DMS79 (cell line): Measurements from ENCODE around the gene ITPR2.
"Not testable (repeated sequence)": the region's sequence is repeated elsewhere in the genome, so short reads cannot be mapped to it uniquely, and the experiment has no call there.

ENCODE experiments used
- DNase-seq: peaks from one replicate; lab custom pipeline; 2025; lab: John Stamatoyannopoulos, UW

ITPR2 gene

DNA sequence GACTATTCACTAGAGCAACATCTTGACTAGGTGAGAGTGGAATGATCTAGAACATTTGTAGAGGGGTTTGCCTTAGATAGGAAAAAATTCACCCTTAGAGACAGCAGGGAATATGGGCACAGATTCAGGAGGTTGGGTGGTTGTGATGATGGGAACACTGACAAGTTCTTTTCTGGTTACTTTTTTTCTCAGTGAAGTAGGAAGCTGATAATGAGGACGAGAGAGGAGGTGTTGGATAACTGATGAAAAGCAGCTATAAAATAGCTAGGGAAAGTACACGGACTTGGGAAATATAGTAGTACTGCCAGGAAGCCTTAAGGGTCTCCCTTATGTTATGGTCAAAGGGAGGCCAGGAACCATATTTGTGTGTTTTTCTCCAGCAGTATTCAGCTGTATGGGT, 387.1 kb downstream of the ITPR2 start:
- DNase-seq = no peak

DNA sequence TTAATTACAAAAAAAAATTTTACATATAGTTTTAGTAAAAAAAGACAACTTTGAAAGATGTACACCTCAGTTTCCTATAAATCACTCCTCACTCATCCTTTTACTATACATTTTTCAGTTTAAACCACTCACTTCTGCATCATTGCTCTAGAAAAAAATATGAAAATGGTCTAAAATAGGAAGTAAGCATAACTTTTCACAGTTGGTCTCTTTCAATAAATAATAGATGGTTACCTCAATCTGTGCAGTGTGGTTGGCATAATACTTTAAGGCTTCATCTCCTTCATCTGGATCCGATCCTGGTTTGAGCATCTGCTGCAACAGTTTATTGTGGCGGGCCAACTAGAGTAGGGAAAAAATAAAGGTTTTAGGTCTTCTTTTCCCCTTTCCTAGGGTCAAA, 389.7 kb downstream of the ITPR2 start:
- DNase-seq = no peak

DNA sequence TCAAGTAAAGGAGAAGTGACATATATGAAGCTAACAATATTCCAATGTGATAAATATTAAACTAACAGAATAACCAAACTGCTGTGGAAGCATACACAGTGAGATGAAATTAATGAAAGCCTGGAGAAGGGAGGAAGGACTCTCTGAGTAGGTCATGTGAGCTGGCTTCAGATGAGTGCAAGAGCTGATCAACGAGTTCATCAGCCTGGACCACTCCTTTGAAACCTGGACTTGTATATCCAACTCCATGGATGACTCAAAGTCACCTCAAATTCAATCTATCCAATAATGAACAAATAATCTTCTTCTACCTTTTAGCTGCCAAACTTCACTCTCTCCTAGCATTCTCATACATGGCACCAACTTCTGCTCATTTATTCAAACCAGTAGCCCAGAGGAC, 391.6 kb downstream of the ITPR2 start:
- no peak for DNase-seq

DNA sequence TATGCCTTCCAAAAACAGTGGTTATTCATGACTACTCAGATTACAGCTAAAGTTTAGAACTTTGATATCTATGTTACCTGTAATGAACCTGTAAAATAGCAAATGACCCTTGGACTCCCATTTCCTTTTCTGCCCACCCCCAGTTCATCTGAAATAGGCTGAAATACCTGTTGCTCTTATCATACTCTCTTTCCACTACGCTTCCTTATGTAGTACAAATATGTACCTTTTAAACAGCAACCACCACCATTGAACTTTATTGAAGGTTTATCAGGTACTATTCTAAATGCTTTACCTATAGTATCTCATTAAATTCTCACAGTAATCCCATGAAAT, 398.0 kb downstream of the ITPR2 start:
- DNase-seq = no peak

DNA sequence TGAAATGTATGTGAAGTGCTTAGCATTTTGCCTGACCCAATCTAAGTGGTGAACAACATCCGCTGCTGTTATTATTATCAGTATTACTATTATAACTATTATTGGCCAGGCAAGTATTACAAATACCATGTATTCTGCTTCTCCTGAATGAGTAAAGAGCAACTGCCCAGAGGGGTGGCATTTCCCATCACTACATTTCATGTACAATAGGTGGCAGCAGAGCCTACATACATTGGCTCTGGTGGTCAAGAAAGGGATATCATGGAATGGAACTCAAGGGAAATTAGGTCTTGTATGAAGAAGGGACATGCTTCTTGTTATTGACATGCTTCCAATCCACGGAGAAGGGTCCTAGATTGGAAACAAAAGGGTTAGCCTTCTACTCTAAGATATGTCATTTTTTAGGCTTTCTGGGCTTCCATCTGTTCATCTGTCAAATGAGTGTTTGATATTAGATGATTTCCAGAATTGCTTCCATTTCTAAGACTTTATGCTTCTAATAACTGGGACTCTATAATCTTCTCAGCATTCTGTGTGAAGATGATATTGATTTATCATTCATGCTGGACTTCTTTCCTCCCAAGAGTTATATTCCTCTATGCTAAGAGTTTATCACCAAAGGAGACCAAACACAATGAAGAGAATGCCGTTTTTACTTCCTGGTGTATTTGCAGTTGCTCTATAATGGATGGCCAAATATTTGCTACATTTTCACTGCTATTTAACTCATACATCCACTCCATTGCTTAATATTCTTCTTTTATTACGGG, 398.5 kb downstream of the ITPR2 start:
- no peak for DNase-seq

DNA sequence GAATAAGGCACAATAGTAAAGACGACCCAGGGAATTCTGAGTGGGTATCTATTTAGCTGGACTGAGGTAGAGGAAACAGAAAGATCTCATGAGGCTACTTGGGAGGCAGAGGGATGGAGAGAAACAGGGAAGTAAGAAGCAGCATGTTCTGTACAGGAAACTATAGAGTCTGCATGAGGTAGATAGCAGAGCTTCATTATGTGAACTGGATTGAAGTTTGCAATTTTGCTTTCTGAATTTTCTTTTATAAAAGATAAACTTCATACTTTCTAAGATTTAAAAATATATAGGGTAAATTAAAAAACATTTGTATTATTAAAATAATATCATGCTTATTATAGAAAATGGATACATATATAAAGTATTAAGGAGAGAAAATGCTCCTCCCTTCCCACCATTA, 399.3 kb downstream of the ITPR2 start:
- DNase-seq = not testable (repeated sequence)

DNA sequence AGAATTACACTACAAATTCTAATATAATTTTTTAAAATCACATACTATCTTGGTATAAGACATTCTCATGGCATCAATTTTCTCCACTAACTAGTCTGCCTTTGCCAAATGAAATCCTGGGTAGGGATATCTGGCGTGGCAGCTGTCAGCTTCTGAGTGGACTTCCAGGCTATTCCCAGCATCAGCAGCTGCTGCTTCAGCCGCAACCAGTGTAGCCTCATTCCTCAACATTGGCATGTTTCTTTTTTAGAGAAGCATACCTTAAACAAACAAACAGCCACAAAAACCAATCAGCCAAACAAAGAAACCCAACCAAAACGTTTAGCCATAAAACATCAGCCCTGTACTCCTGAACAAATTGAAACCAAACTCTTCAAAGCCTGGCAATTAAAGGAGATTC, 401.8 kb downstream of the ITPR2 start:
- peak; percentile 58 for DNase-seq

DNA sequence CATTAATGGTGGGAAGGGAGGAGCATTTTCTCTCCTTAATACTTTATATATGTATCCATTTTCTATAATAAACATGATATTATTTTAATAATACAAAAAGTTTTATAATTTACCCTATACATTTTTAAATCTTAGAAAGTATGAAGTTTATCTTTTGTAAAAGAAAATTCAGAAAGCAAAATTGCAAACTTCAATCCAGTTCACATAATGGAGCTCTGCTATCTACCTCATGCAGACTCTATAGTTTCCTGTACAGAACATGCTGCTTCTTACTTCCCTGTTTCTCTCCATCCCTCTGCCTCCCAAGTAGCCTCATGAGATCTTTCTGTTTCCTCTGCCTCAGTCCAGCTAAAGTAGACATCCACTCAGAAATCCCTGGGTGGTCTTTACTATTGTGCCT, 402.4 kb downstream of the ITPR2 start:
- DNase-seq = not testable (repeated sequence)

DNA sequence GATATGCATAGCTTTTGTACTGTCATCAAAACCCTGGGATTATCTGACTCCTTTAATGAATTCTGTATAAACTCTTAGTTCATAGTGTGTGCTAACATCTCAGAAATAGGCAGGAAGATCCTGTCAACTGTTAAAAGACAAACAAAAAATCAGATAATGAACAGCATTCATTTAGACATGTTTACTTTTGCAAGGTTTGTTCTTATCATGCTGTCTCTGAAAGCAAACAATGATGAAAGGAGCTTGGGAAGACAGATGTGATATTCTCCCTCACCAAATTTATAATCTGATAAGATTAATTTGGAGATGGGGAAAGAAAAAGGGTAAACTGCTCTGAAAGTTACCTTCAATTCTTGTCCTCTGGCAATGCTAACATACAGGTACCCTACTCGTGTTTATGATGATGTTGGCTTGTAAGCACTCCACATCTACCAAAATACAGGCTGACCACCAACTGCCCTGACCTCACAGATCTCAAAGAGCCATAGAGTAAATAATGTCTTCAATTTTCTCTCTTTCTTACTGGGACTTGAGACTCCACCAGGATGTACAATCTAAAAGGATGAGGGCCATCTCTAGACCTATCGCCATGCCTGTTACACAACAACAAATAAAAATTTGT, 403.8 kb downstream of the ITPR2 start:
- DNase-seq = no peak

DNA sequence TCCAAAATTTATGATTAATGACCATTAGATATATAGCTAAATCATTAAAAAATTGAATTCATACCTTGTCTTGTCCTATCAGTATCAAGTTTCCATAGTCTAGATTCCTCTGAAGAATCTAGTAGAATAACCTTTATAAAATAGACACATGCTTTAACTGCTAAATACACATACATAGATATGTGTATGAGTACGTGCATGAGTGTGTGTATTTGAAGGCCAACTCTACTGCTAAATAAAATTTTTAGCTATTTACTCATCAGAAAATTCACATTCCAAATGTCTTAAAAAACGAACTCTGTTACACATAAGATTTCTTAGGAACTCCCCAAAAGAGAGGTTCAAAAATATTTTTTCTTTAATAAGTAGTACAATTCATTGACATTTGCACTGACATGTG, 404.6 kb downstream of the ITPR2 start:
- no peak for DNase-seq

DNA sequence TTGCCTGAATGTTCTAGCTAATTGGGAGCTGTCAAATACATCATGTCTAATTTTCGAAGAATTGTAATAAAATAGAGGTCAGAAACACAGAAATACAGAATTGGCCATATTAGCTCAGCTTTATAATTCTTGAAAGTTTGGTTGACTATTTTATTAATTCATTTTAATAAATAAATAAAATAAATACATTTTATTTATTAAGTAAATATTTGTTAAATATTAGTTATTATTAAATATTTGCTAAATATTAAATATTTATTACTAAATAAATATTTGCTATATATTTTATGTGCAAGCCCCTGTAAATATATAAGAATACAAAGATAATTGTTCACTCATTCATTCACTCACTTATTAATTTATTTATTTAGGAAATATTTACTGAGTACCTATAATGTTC, 406.3 kb downstream of the ITPR2 start:
- no peak for DNase-seq

DNA sequence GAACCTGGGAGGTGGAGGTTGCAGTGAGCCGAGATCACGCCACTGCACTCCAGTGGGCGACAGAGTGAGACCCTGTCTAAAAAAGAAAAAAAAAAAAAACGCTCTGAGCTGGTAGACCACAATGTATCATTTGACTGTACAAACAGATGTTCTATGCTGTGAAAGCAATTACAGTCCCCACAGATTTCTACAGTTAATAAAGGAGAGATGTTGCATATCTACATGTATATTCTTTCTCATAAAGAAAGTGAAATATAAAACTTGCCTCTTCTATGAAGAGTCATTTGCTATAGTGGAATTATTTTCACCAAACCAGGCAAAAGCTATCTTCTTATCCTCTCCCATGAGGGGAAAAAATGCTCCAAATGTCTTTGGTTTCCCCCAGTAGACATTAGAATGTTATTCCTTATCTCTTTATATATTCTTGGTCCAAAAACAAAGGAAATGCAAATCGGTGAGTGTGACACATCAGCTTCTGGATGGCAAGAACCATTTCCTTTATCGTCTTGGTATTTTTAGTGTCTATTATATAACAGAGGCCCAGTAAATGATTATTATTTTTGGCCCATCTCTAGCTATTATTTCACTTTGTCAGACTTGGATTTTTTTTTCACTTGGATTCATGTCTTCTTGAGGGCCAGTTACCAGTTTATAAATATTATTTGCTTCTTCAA, 407.3 kb downstream of the ITPR2 start:
- DNase-seq = no peak

DNA sequence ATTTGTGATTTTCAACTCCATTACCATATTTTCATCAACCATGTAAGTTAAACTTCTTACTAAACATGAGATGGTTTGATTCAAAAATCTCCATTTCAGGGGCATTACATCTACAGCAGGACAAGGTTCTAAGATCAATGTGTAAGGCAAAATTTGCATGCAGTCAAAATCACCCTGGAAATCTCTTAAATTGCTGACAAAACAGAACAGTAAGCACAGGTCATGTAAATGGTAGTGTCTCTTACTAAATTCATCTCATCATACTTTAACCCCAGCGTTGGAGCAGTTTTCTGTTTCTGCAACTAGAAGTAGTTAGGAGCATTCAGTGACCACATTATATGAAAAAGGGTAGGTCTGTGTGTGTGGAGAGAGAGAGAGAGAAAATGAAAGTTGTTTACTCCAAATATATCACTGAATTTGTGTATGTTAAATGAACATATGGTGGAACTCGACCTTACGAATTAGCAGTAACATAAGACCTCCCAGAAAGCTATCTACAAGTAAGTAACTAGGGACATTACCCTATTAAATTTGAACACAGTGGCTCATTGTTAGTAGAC, 410.1 kb downstream of the ITPR2 start:
- DNase-seq = no peak

DNA sequence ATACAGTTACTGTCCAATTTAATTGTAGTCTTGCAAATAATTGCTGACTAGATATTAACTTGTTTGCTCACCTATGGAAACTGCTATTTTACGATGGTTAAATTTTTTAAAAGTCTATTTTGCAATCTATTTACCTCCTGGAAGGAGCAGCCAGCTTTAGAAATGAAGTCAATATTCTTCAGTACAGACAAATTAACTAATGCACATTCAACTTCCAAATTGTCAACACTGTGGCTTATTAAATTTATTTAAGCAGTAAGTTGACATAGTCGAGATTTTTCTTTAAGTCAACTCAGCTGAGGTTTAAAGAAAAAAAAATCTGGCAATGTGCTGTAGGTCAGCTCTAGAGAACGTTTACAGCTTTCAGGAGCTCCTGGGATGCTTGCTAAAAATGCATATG, 416.4 kb downstream of the ITPR2 start:
- DNase-seq = no peak

DNA sequence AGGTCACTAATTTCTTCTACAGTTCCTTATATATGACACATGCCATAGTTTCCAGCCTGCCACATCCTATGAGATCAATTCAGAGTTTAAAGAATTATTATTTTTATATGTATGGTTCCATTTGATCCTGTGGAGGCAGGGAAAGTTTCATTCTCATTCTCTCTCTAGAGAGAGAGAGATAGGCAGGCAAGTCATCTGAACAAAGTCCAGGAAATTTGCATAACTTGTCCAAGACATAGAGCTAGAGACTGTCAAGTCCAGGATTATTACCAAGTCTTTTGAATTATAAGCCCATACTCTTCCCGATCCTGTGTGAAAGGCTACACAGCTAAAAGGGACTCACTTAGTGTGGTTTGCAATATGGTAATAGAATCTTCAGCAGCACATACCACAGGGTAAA, 422.3 kb downstream of the ITPR2 start:
- no peak for DNase-seq

DNA sequence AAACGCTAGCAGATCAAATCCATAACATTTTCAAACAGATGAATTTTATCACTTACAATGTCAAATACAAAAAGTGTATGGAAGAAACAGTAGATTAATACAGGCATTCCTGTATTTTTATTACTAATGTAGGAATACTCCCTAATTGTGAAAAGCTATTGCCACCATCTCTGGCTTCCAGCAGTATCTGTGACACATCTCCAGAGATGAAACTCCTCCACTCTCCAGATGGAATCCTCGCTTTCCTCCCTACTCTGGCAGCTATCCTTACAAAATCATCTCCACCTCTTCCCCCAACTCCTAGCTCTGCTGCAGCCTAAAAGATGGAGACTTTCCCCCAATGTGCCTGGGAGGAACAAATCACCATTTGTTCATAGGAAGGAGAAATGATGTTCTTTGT, 426.2 kb downstream of the ITPR2 start:
- no peak for DNase-seq

DNA sequence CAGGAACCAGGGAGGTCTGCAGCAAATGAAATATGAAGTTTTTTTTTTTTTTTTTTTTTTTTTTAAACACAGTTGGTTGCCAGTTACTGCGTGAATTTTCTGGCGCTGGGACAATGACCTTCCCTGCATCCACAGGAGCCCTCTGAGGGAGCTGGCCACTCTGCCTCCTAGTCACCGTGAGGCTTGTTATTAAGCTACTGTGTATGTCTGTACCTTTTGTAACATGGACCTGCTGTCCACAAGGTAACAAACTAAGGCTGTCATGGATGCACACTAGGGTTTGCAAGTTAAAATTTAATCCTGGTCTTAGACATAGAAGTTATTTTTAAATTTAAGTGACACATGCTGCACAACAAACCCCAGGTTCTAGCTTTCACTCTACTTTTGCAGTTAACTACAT, 426.6 kb downstream of the ITPR2 start:
- DNase-seq = no peak

DNA sequence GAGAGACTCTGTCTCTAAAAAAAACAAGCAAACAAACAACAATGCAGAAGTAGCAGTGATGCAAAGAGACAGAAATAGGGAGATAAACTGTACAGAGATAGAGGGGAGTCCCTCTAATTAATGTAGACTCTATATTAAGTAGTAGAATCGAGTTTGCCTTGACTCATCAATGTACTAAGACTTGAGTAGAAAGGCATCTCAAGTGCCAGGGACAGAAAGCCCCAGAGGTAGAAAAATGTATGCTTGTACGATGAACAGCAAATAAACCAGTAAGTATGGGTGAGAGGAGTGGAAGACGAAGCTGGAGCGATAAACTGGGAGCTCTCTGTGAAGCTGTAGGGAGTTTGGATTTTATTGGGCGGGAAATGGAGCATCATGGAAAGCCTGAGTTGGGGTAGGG, 429.4 kb downstream of the ITPR2 start:
- DNase-seq = no peak

DNA sequence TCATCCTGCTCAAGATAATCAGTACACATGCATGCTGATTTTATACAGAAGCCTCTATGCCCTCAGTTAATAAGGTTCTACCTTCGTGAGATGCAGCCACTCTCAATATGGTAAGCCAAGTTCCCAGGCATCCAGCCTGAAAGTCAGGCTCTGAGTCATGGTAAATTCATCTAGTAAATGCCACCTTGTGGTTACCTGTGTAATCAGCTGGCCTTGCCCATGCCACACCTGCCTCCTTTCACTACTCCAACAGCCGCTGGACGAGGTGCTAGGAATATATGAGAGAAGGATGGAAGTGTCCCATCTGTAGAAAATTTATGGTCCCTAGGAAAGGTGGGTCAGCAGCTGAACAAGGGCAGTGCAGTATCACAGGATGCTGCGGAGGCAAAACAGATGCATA, 430.3 kb downstream of the ITPR2 start:
- DNase-seq = no peak

DNA sequence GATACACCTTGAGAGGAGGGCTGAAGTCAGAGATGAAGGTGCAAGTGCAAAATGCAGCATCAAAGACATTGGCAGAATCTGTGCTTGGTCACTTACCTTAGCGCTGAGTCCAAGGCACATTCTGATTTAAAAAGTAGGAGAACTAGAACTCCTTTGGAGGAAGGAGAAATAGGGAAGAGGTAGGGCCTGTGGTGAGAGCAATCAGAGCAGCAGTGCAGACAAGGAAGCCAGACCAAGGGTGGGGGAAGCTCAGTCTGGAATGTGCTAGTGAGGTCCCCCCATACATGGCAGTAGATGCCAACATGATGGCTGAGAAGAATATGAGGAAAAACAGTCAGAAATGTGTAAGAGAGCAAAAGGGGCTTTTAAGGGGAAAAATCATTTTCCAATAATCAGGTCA, 431.1 kb downstream of the ITPR2 start:
- DNase-seq = no peak

DNA sequence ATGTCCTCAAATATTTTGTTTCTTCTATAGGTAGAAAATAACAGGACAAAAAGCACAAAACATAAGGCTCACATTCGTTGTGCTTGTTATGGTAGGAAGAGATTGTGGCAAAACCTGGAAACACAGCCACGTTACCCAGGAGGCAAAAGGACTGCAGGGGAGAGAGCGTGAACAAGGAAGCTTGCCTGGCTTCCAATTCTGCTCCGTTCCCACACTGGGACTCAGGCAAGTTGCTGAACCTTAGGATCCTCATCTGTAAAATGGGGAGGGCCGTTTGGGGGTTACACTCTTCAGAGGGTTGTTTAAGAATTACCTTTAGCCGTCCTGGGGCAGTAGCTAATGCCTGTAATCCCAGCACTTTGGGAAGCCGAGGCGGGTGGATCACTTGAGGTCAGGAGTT, 432.4 kb downstream of the ITPR2 start:
- DNase-seq = no peak

DNA sequence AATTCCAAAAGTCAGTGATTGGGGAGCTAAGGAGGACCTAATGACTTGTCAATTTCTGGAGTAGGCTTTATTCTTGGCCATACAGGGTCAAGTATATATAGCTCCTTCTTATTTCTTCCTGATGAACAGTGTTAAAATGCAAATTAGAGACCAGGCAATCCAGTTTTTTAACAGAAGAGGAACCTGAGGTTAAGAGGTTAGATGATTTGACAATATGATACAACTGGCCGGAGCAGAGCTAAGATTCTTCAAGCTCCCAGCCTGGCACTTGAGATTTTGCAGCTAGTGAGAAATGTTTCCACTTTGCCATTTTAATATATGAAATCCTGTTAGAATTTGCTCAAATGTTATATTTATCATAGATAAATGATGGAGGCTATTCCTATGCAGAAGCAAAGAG, 433.6 kb downstream of the ITPR2 start:
- no peak for DNase-seq

DNA sequence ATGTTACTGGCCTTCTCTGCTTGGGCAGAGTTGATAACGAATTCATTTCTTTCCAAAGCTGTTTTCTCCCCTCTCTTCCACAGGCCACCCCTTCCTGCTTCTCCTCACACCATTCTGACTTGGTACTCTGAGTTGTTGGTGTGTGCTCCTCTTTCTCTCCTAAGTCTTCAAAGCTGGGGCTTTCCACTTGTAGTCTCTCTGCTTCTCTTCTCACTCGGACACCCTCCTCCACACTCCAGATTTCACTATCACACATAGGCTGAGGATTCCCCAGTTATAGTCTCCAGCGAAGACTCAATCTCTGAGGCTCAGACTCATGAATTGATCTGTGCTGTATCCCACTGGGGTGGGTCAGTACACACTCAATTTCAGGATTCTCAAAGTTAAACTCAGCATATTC, 436.6 kb downstream of the ITPR2 start:
- no peak for DNase-seq
